Mucosa of rectum (tissue), 2 donors: ENCODE data around the gene KLK14.

ENCODE experiments used
- H3K27ac ChIP-seq, 2 donors: one replicate each; pipeline ENCODE4 v1.7.0; 2013; ENCODE audit warnings: inconsistent platforms in 2 of 2, low read depth in 2 of 2, low read length in 2 of 2
- H3K27me3 ChIP-seq, 2 donors: one replicate each; pipeline ENCODE4 v1.7.0; 2013; ENCODE audit warnings: low read length in 2 of 2; ENCODE audit not compliant: control insufficient read depth in 2 of 2, insufficient read depth in 2 of 2
- H3K36me3 ChIP-seq, 2 donors: one replicate each; pipeline ENCODE4 v1.7.0; 2013; ENCODE audit warnings: low read length in 2 of 2; ENCODE audit not compliant: control insufficient read depth in 2 of 2, insufficient read depth in 2 of 2
- H3K4me1 ChIP-seq, 2 donors: one replicate each; pipeline ENCODE4 v1.7.0; 2013; ENCODE audit warnings: low read length in 2 of 2, mild to moderate bottlenecking in 1 of 2; ENCODE audit not compliant: control insufficient read depth in 2 of 2, insufficient read depth in 2 of 2
- H3K4me3 ChIP-seq, 2 donors: one replicate each; pipeline ENCODE4 v1.7.0; 2013; ENCODE audit warnings: low read length in 2 of 2
- H3K9ac ChIP-seq, 2 donors: one replicate each; pipeline ENCODE4 v1.7.0; 2013; ENCODE audit warnings: low read length in 2 of 2, low read depth in 1 of 2, mild to moderate bottlenecking in 1 of 2
- H3K9me3 ChIP-seq, 2 donors: one replicate each; pipeline ENCODE4 v1.7.0; 2013; ENCODE audit warnings: low read length in 2 of 2; ENCODE audit not compliant: control insufficient read depth in 2 of 2
- donor health status: healthy.
- donor health status: Normal muscosa, but diverticular disease.

KLK14 gene

DNA sequence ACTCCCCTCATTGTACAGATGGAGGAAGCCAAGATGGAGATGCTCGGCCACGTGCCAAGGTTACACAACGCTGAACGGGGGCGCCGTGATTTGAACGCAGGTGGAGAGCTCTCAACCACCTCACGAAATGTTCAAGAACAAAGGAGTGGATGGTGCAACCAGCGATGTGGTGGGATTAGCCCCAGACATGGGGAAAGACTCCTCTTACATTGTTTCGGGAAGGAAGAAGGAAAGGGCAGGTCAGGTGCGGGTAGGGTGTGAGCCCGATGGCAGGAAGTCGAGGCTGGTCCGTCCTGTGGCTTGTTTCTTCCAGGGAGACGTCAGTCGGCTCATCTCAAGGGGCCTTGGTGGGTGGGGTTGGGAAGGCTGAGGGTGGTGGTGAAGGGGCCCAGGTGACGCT, 7.1 kb upstream of the KLK14 start:
- H3K27me3 ChIP-seq = no peaks in the 10 kb centered on the region
- no peak overlapping the region for H3K9ac ChIP-seq
- H3K36me3 ChIP-seq = no peaks in the 10 kb centered on the region
- no peak overlapping the region for H3K4me3 ChIP-seq
- H3K9me3 ChIP-seq = no peaks in the 10 kb centered on the region
- no peak overlapping the region for H3K27ac ChIP-seq
- no peaks in the 10 kb centered on the region for H3K4me1 ChIP-seq

DNA sequence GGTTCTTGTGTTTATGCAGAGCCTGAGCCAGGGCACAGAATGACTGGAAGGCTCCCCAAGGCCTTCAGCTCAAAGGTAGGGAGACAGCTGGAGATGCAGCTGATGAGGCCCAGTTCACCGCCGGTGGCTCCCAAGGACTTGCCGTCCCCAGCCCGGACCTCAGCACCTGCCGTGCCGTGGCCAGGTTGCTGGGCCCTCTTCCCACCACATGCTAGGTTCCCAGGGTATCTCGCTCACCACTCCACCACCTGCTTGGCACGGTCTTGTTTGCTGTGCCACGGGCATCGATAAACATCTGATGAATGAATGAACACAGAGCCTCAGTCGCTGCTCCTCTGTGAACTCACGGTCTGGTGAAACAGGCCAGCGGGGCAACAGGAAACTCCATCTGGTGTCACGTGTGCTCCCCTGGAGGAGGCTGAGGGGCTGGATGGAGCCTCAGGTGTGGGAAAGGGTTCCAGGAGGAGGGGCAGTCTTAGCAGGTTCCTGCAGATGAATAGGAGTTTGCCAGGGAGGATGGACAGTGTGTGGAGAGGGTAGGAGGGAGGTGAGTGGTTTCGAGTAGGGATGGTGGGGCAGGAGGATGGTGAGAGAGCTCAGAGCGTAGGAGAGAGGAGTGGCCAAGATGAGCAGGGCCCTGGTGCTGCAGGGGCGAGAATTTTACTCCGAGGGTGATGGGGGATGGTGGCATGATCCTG, 3.6 kb upstream of the KLK14 start:
- H3K27me3 ChIP-seq = no peaks in the 10 kb centered on the region
- no peak overlapping the region for H3K9ac ChIP-seq
- no peak overlapping the region for H3K4me3 ChIP-seq
- no peaks in the 10 kb centered on the region for H3K4me1 ChIP-seq
- H3K27ac ChIP-seq = no peak overlapping the region
- no peaks in the 10 kb centered on the region for H3K36me3 ChIP-seq
- no peaks in the 10 kb centered on the region for H3K9me3 ChIP-seq

DNA sequence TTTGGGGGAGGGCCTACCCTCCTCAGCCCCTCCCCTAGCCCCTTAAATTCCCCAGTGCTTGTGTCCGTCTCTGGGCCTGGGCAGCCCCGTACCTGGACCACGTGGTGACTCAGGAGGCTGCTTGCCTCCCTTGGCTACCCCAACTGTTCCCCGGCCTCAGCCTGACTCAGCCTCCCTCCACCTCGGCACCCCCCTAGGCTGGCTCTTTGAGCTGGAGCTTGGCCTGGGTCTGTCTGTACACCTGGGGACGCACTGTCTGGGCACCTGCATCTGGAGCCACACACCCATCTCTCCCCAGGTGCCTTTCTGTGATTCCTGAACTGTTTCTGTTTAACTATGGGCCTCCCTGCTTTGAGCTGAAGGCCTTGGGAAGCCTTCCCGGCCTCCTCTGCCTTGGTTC, 1.8 kb upstream of the KLK14 start:
- H3K4me3 ChIP-seq = no peak overlapping the region
- no peaks in the 10 kb centered on the region for H3K27me3 ChIP-seq
- no peaks in the 10 kb centered on the region for H3K36me3 ChIP-seq
- no peak overlapping the region for H3K9ac ChIP-seq
- H3K27ac ChIP-seq = no peak overlapping the region
- H3K9me3 ChIP-seq = no peaks in the 10 kb centered on the region
- no peaks in the 10 kb centered on the region for H3K4me1 ChIP-seq

DNA sequence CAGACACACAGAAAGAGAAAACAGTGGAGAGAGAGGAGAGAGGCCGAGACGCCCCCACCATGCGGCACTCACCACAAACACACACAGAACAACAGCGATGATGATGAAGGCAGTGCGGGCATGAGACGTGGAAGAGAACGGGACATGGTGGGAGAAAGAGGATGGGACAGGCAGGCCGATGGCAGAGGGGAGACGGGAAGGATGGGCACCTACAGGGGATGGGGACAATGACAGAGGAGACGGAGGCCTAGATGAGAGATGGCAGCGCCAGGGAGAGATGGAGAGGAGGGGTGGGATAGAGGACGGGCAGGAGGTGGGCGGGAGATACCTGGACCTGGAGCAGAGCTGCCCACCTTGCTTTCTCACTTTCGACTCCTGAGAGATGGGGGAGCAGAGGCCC, 1.1 kb upstream of the KLK14 start:
- H3K36me3 ChIP-seq = no peaks in the 10 kb centered on the region
- no peaks in the 10 kb centered on the region for H3K27me3 ChIP-seq
- no peak overlapping the region for H3K4me3 ChIP-seq
- H3K27ac ChIP-seq = no peak overlapping the region
- no peaks in the 10 kb centered on the region for H3K9me3 ChIP-seq
- no peaks in the 10 kb centered on the region for H3K4me1 ChIP-seq
- no peak overlapping the region for H3K9ac ChIP-seq

DNA sequence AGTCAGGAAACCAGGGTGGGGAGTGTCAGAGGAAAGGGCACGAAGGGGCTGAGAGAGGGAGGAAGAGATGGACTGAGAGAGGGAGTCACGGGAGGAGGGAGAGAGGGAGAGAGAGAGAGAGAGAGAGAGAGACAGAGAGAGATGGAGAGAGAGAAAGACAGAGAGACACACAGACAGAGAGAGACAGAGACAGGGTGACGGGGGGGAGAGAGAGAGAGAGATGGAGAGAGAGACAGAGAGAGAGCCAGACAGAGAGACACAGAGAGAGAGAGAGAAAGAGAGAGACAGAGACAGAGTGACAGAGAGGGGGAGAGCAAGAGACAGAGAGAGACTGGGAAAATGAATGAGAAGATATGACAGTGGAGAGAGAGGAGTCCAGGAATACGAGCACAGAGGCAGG, 494 bp upstream of the KLK14 start:
- H3K27ac ChIP-seq = no peak overlapping the region
- no peaks in the 10 kb centered on the region for H3K36me3 ChIP-seq
- H3K4me3 ChIP-seq = no peak overlapping the region
- no peaks in the 10 kb centered on the region for H3K27me3 ChIP-seq
- H3K9ac ChIP-seq = no peak overlapping the region
- H3K4me1 ChIP-seq = no peaks in the 10 kb centered on the region
- no peaks in the 10 kb centered on the region for H3K9me3 ChIP-seq

DNA sequence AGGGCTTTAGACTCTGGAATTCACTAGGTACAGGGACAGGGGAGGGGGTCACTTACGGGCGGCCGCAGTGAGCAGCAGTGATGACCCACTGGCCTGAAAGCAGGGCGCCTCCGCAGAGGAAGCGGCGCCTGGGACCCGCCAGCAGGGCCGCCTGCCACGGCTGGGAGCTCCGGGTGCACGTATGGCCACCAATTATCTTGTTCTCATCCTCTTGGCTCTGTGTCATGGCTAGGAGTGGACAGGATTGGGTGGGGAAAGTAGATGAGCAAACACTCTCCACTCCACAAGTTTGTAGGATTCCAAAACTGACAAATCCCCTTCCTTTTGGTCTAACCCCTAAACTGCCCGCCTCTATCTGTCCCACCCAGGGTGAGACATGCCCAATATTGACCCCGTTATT, 1.2 kb downstream of the KLK14 start:
- Histone ChIP-seq H3K9ac (no peak overlapping the region), H3K4me3 (no peak overlapping the region), H3K9me3 (no peaks in the 10 kb centered on the region), H3K36me3 (no peaks in the 10 kb centered on the region), H3K4me1 (no peaks in the 10 kb centered on the region), H3K27me3 (no peaks in the 10 kb centered on the region), H3K27ac (no peak overlapping the region)

DNA sequence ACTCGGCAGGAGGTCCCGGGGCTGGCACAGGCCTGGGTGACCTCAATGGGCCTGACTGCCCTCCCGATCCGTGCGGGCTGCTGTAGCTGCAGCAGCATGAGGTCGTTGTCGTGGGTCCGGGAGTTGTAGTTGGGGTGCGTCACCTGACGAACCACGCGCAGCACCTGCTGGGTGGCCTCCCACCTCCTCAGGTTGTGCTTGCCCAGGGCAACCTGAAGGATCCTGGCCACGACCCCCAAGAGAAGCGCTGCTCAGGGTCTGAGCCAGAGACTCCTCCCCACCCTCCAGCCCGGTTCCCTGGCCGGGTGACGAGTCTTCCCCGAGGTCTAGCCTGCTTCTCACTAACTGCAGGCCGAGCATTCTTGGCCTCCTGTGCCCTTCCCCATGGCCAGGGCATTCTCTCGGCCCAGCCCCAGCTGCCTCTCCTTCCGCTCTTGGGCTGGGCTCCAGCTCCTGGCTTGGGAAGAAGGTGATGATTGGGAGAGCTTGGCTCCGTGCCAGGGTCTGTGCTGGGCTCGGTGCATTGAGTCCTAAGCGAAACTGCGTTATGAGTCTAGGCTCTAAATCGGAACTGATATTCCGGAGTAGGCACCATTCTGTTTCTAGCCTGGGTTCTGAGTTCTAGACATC, 3.1 kb downstream of the KLK14 start:
- no peaks in the 10 kb centered on the region for H3K4me1 ChIP-seq

DNA sequence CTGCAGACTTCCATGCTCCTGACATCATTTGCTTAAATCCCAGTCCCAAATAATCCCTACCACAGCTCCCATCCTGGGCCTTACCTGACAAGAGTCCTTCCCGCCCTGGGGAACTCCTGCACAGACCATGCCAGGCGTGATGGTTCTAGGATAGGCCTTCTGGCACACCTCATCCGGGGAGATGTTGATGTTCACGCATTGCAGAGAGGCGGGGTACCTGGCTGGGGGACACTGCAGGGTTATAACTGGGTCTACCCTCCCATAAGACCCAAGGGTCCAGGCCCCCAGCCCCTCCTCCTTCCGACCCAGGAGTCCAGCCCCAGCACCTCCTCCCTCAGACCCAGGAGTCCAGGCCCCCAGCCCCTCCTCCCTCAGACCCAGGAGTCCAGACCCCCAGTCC, 4.0 kb downstream of the KLK14 start:
- Histone ChIP-seq H3K27ac (no peak overlapping the region), H3K27me3 (no peaks in the 10 kb centered on the region), H3K4me3 (no peak overlapping the region), H3K9me3 (no peaks in the 10 kb centered on the region), H3K36me3 (no peaks in the 10 kb centered on the region), H3K9ac (no peak overlapping the region), H3K4me1 (no peaks in the 10 kb centered on the region)

More for the DNA sequence above, 3.1 kb downstream of the KLK14 start:
- H3K9me3 ChIP-seq = no peaks in the 10 kb centered on the region
- H3K36me3 ChIP-seq = no peaks in the 10 kb centered on the region
- H3K4me3 ChIP-seq = no peak overlapping the region
- no peak overlapping the region for H3K27ac ChIP-seq
- H3K9ac ChIP-seq = no peak overlapping the region
- no peaks in the 10 kb centered on the region for H3K27me3 ChIP-seq

DNA sequence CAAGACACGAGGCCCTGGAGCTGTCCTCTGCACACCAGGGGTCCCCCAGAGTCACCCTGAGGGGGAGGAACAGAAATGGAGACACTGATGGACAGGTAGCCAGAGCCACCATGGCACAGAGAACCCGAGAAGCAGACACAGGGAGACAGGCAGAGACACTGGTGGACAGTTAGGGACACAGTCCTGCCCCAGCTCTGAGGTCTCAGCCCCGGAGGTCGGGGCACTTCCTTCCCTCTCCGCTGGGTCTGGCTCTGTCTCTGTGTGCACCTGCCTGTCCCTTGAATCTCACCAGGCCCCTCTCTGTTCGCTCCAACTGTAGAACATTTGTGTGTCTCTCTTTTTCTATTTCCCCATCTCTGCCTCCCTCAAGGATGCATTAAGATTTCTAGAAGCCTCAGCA, 4.6 kb downstream of the KLK14 start:
- no peaks in the 10 kb centered on the region for H3K27me3 ChIP-seq
- no peaks in the 10 kb centered on the region for H3K9me3 ChIP-seq
- H3K27ac ChIP-seq = no peak overlapping the region
- H3K36me3 ChIP-seq = no peaks in the 10 kb centered on the region
- H3K4me3 ChIP-seq = no peak overlapping the region
- H3K9ac ChIP-seq = no peak overlapping the region
- no peaks in the 10 kb centered on the region for H3K4me1 ChIP-seq

DNA sequence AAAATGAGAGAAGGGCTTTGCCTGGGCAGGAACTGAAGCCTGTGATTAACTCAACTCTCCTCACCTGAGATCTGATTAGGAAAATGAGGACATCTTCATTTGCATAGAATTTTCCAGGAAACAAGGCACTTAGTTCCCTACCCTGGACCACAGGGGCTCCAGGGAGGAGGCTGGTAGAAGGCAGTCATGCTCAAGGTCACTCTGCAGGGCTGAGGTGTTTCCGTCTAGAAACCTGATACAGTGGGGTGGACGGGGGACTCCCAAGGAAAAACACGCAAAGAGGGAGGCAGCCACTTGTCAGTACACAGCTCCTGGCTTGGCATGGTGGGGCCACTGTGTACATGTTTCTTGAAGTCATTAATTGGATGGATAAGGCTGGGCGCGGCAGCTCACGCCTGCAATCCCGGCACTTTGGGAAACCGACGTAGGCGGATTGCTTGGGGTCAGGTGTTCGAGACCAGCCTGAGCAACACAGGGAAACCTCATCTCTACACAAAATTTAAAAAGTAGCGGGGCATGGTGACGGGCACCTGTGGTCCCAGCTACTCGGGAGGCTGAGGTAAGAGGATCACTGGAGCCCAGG, 6.0 kb downstream of the KLK14 start:
- H3K36me3 ChIP-seq = no peaks in the 10 kb centered on the region
- H3K27ac ChIP-seq = no peak overlapping the region

More for the DNA sequence above, 6.0 kb downstream of the KLK14 start:
- H3K4me1 ChIP-seq = no peaks in the 10 kb centered on the region
- no peaks in the 10 kb centered on the region for H3K9me3 ChIP-seq
- no peak overlapping the region for H3K9ac ChIP-seq
- H3K4me3 ChIP-seq = no peak overlapping the region
- no peaks in the 10 kb centered on the region for H3K27me3 ChIP-seq
